Measurements from ENCODE around the gene PITPNM2.
A peak's percentile ranks its signal among the peaks of the same experiment; 100 is the strongest.
"Not testable (repeated sequence)": the region's sequence is repeated elsewhere in the genome, so short reads cannot be mapped to it uniquely, and the experiment has no call there.

PITPNM2 gene

DNA sequence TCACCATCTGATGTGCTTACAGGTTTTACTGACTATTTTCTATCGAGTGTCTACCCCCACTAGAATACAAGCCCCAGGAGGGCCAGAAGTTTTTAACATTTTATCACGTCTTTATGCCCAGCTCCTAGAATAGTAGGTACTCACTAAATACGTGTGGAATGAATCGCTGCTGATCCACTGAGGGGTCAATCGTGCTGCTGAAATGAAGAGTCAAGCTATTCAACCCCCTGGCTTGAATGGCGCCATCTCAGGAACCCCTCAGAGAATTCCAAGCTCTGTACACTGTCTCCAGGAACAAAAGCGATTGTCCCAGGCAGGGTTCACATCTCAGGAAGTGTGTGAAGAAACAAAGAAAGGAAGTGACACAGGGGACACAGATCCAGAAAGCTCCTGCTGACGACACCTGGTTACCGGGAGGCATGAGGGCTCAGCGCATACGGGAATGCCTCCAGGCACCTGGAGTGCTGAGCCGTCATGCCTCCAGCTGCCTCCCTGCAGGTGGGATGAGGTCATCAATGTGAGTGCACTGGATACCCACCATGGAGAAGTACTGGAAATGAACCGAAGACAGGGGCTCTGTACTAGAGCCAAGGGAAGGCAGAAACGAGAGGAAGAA lies 45.6 kb downstream of the PITPNM2 start:
- Histone ChIP-seq H3K27ac (ENCODE audit: low read depth, low read length) (peak overlapping the region; percentile 77), H3K9ac (ENCODE audit: low read length) (peak overlapping the region; percentile 92), H3K36me3 (ENCODE audit: control insufficient read depth, insufficient read depth, low read length) (no peaks in the 10 kb centered on the region)

DNA sequence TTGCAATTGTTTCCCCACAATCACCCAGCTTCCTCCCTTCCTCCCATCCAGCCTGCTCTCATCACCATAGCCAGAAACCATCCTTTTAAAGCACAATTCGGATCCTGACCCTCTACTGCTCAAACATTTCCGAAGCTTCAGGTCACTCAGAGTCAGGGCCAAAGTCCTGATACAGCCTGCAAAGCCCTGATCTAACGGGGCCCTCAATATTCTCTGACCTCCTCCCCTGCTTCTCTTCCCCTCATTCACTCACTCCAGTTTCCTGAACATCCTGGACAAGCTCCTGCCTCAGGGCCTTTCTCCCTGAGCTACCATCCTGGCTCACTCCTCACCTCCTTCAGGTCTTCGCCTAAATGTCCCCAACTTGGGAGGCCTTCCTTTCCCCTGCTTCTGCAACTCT lies 46.1 kb downstream of the PITPNM2 start:
- peaks cover 72% of the 10 kb centered on the region for H3K4me1 ChIP-seq (ENCODE audit: control insufficient read depth, insufficient read depth, low read length)
- H3K9ac ChIP-seq (ENCODE audit: low read length): peak overlapping the region; percentile 92
- no peaks in the 10 kb centered on the region for H3K36me3 ChIP-seq (ENCODE audit: control insufficient read depth, insufficient read depth, low read length)
- H3K27ac ChIP-seq (ENCODE audit: low read depth, low read length): peak overlapping the region; percentile 77
- no peaks in the 10 kb centered on the region for H3K9me3 ChIP-seq (ENCODE audit: control insufficient read depth, insufficient read depth, low read depth, low read length)
- no peaks in the 10 kb centered on the region for H3K27me3 ChIP-seq (ENCODE audit: control insufficient read depth, insufficient read depth, low read length)
- H3K4me3 ChIP-seq (ENCODE audit: low read depth, low read length): peak overlapping the region; percentile 40; the same call in 1 of the 2 replicates

More for the DNA sequence above, 45.6 kb downstream of the PITPNM2 start:
- peaks cover 70% of the 10 kb centered on the region for H3K4me1 ChIP-seq (ENCODE audit: control insufficient read depth, insufficient read depth, low read length)
- H3K27me3 ChIP-seq (ENCODE audit: control insufficient read depth, insufficient read depth, low read length): no peaks in the 10 kb centered on the region
- H3K9me3 ChIP-seq (ENCODE audit: control insufficient read depth, insufficient read depth, low read depth, low read length): no peaks in the 10 kb centered on the region
- peak overlapping the region; percentile 40; the same call in 1 of the 2 replicates for H3K4me3 ChIP-seq (ENCODE audit: low read depth, low read length)

DNA sequence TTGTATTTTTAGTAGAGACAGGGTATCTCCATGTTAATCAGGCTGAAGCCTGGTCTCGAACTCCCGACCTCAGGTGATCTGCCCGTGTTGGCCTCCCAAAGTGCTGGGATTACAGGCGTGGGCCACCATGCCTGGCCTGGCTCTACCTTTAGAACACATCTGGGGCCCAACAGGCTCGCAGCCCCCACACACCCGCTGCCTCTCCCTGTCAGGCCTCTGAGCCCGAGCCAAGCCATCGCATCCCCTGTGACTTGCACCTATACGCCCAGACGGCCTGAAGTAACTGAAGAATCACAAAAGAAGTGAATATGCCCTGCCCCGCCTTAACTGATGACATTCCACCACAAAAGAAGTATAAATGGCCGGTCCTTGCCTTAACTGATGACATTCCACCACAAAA lies 46.8 kb downstream of the PITPNM2 start:
- not testable (repeated sequence) for H3K9me3 ChIP-seq (ENCODE audit: control insufficient read depth, insufficient read depth, low read depth, low read length); H3K27me3 ChIP-seq (ENCODE audit: control insufficient read depth, insufficient read depth, low read length); H3K36me3 ChIP-seq (ENCODE audit: control insufficient read depth, insufficient read depth, low read length); H3K4me3 ChIP-seq (ENCODE audit: low read depth, low read length)
- Histone ChIP-seq H3K9ac (ENCODE audit: low read length) (peak overlapping the region; percentile 74), H3K27ac (ENCODE audit: low read depth, low read length) (peak overlapping the region; percentile 32; the same call in 1 of the 2 replicates), H3K4me1 (ENCODE audit: control insufficient read depth, insufficient read depth, low read length) (peaks cover 75% of the 10 kb centered on the region)

DNA sequence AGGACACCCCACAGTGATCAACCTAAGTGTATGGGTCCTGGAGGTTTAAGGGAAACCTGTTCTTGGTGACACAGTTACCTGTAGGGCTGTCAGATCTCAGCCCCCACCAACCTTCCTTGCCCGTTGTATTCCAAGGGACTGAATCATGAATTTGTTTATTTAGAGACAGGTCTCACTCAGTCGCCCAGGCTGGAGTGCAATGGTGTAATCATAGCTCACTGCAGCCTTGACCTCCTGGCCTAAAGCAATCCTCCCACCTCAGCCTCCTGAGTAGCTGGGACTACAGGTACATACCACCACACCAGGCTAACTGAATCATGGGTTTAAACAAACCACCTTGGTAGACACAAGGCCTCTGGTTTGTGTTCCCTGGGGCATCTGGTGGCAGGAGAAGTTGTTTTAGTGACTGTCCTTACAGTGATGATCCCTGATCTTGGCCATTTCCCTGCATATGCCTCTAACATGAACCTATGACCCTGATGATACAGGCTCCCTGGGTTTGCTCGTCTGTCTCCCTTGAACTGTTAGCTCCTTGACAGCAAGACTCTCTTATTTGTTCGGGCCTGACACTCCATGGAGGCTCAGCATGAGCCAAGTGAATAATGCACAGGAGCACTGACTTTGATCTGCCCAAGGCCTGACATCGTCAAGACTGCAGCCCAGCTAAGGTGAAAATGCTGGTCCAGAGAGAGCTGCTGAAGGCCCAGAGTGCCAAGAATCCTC lies 47.9 kb downstream of the PITPNM2 start:
- no peaks in the 10 kb centered on the region for H3K27me3 ChIP-seq (ENCODE audit: control insufficient read depth, insufficient read depth, low read length)
- no peaks in the 10 kb centered on the region for H3K36me3 ChIP-seq (ENCODE audit: control insufficient read depth, insufficient read depth, low read length)
- H3K9me3 ChIP-seq (ENCODE audit: control insufficient read depth, insufficient read depth, low read depth, low read length): no peaks in the 10 kb centered on the region
- H3K9ac ChIP-seq (ENCODE audit: low read length): peak overlapping the region; percentile 40
- H3K4me1 ChIP-seq (ENCODE audit: control insufficient read depth, insufficient read depth, low read length): peaks cover 75% of the 10 kb centered on the region
- peak overlapping the region; percentile 75; the same call in 1 of the 2 replicates for H3K27ac ChIP-seq (ENCODE audit: low read depth, low read length)
- peak overlapping the region; percentile 4; the same call in 1 of the 2 replicates for H3K4me3 ChIP-seq (ENCODE audit: low read depth, low read length)

DNA sequence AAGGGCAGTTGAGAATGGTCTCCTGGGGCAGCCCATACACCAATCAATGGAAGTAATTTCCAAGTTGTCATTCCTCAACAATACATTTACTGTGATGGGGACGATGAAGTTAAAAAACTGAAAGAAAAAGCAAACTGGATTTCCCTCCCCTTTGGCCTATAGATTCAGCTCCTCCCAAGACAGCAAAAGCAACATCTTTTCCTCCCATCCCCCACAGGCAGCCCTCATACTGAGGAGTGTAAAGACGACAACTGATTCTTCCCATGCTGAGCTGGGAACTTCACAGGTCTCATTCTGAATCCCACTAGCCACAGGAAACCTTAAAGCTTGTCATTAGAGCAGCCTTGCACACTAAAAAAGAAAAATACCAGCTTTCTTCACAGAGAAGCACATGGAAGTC lies 48.5 kb downstream of the PITPNM2 start:
- Histone ChIP-seq H3K4me3 (ENCODE audit: low read depth, low read length) (peak overlapping the region; percentile 3; the same call in 1 of the 2 replicates), H3K4me1 (ENCODE audit: control insufficient read depth, insufficient read depth, low read length) (peaks cover 69% of the 10 kb centered on the region), H3K27ac (ENCODE audit: low read depth, low read length) (peak overlapping the region; percentile 75; the same call in 1 of the 2 replicates), H3K36me3 (ENCODE audit: control insufficient read depth, insufficient read depth, low read length) (no peaks in the 10 kb centered on the region), H3K9ac (ENCODE audit: low read length) (peak overlapping the region; percentile 40), H3K27me3 (ENCODE audit: control insufficient read depth, insufficient read depth, low read length) (no peaks in the 10 kb centered on the region), H3K9me3 (ENCODE audit: control insufficient read depth, insufficient read depth, low read depth, low read length) (no peaks in the 10 kb centered on the region)

DNA sequence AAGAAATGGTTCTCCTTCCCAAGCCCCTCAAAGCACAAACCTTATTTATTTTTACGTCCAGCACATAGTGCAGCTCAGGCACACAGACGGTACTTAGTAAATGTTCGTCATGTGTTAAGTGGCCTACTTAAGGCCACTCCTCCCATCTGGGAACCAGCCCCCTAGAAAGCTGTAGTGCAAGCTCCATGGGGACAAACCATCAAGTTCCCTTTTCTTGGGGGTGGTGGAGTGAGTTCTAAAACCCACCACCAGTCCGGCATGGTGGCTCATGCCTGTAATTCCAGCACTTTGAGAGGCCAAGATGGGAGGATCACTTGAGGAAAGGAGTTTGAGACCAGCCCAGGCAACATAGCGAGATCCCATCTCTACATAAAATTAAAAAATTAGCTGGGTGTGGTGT lies 49.4 kb downstream of the PITPNM2 start:
- H3K9me3 ChIP-seq (ENCODE audit: control insufficient read depth, insufficient read depth, low read depth, low read length): no peaks in the 10 kb centered on the region
- H3K27me3 ChIP-seq (ENCODE audit: control insufficient read depth, insufficient read depth, low read length): no peaks in the 10 kb centered on the region
- H3K4me1 ChIP-seq (ENCODE audit: control insufficient read depth, insufficient read depth, low read length): peaks cover 62% of the 10 kb centered on the region
- H3K36me3 ChIP-seq (ENCODE audit: control insufficient read depth, insufficient read depth, low read length): no peaks in the 10 kb centered on the region
- no peak overlapping the region for H3K9ac ChIP-seq (ENCODE audit: low read length)
- no peak overlapping the region for H3K27ac ChIP-seq (ENCODE audit: low read depth, low read length)
- no peak overlapping the region for H3K4me3 ChIP-seq (ENCODE audit: low read depth, low read length)
